SIG-M5 (cell line): Measurements from ENCODE around the gene CCDC110.
"Not testable (repeated sequence)": the region's sequence is repeated elsewhere in the genome, so short reads cannot be mapped to it uniquely, and the experiment has no call there.

ENCODE experiments used
- DNase-seq: peaks from one replicate; lab custom pipeline; 2025; lab: John Stamatoyannopoulos, UW

The CCDC110 gene

DNA sequence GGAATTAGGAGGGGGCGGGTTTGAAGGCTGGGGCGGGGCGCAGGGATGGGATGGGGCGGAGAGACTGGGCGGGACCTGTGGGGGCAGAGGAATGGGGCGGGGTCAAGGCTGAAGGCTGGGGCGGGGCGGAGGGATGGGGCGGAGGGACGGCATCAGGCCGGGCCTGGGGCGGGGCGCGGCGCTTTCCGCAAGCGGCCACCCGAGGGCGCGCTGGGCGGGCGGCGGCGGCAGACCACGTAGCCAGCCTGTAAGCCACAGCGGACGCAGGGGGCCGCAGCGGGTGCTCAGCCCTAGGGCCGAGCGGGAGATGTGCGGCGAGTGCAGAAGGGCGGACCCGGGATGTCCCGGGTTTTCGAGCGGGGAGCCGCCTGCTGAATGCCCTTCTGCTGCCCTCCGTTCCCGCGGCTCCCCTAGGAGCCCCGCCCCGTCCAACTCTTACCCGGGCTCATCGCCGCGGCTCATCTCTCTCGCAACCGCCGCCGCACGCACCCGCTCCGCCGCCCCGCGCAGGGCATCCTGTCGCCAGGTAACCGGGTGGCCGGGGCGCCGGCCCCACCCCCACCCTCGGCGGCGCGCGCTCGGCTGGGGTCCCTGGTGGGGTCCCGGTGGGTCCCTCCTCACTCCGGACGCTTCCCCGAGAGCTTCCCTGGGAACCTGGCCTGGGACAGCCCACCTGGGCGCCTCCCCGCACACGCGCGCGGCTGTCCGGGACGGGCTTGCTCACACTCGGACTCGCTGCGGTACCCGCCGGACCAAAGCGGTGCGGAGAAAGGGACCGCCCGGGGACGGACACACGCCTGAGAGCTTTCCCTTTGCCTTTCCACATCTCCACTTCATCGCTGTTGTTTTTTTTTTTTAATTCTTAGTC lies at the start of gene CCDC110:
TSS of gene CCDC110 (minus strand) at position 499 of the 868 bp plus-strand sequence. CDS start at position 449, 50 bp downstream.
- DNase-seq = no peak

- no peak for DNase-seq
These were observed 48.6 kb upstream of the CCDC110 start for GRCh38 chr4:185520119-185520518.

DNA sequence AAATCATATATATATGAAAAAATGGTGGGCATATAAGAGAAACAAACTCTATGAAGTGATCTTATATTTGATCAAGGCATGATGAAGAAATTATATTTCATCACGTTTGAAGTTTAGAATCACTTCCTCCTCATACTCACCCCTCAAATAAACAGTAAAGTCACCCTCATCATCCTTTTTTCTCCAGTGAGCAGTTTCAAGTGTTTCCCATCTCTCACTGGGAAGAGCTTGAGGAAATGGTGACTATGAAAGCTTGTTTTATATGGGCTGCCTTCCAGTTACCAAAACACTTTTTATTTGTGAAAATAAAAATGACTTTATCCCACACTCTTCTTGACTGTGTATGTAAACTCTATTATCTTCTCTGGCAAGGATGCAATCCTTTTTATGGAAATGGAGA lies 47.0 kb upstream of the CCDC110 start:
- DNase-seq = no peak

GRCh38 chr4:185518069-185518468 lies 46.5 kb upstream of the CCDC110 start:
- no peak for DNase-seq

DNA sequence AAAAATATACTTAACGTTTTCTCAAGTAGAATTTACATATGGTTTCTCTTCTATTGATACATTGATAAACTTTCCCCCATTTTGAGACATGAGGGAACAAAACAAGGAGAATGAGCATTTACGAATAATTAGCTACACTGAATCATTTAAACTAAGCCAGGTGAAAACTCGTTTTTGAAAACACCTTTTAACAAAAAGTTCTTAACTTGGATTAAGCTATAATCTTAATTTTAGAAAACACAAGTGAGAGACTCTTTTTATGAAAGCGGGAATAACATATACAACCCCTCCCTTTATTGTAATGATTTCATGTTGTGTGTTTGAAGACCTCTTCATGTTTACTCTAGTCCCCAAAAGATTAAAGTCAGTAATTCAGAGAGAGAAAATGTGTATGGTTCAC lies 43.7 kb upstream of the CCDC110 start:
- no peak for DNase-seq

GRCh38 chr4:185514182-185514697 lies 42.7 kb upstream of the CCDC110 start:
- no peak for DNase-seq

- no peak for DNase-seq
These were observed 42.1 kb upstream of the CCDC110 start for GRCh38 chr4:185513489-185514181.

- no peak for DNase-seq
These were observed 41.0 kb upstream of the CCDC110 start for GRCh38 chr4:185512516-185512915.

DNA sequence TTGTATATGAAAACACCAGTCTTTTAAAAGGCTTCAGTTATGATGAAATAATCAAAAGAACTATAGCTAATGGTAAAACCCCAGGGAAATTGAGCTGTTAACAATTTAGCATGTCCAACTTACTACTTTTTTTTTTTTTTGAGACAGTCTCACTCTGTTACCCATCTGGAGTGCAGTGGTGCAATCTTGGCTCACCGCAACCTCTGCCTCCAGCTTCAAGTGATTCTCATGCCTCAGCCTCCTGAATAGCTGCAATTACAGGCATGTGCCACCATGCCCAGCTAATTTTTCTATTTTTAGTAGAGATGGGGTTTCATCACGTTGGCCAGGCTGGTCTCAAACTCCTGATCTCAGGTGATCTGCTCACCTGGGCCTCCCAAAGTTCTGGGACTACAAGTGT lies 39.7 kb upstream of the CCDC110 start:
- DNase-seq = not testable (repeated sequence)

- no peak for DNase-seq
These were observed 39.3 kb upstream of the CCDC110 start for GRCh38 chr4:185510806-185511205.

GRCh38 chr4:185508181-185508580 lies 36.6 kb upstream of the CCDC110 start:
- no peak for DNase-seq

DNA sequence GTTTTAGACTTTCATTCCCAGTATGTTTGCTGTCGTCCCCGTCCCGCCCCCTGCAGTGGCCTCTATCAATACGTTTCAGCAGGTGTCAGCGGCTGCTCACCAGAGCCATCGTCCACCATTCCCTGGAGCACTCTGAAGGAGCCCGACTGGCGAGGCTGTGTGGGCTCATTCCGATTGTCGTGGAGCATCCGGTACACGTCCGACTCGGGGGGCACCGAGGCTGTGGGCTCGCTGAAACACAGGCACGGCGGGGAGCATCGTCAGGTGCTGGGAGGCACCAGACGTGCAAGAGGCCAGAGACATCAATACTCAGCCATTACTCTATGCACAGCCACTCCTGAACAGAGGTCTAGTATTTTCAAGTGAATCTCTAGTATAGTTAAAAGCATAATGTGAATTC lies 34.9 kb upstream of the CCDC110 start:
- no peak for DNase-seq

- DNase-seq = no peak
These were observed 32.8 kb upstream of the CCDC110 start for GRCh38 chr4:185504098-185505047.

DNA sequence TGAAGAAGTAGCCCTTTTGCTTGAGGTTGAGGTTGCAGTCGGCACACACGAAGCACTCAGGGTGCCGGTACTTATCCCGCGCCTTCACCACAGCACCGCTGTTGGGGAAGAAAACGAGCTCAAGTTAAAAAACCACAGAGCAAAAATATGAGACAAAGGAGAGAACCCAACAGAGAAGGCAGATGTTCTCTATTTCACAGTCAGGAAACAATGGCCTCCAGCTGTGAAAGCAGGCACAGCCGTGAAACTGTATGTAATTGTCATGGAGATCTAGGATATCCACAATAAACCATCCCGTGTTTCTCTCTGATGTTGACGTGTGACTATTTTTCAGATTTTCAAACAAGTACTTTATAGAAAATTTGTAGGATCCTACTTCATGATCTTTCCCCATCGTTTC lies 30.9 kb upstream of the CCDC110 start:
- DNase-seq = no peak

GRCh38 chr4:185500576-185500975 lies 29.0 kb upstream of the CCDC110 start:
- no peak for DNase-seq

GRCh38 chr4:185500035-185500434 lies 28.5 kb upstream of the CCDC110 start:
- no peak for DNase-seq

GRCh38 chr4:185488650-185489049 lies 17.1 kb upstream of the CCDC110 start:
- DNase-seq = no peak

DNA sequence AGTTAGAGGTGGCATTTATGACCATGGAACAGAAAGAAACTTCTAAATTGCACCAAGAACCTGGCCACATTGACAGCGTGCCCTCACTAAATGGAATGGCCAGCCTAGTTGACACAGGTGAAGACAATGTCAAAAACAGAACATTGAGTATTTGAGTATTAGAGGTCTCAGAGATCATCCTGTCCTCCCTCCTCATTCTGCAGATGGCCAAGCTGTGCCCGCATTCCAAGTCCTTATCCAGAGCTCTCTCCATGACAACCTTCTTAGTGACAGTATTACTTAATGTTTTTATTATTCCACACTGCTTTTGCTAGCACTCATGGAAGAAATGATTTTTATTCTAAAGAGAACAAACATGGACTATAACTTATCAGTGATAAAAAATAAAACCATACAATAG lies 9.9 kb upstream of the CCDC110 start:
- DNase-seq = no peak

- no peak for DNase-seq
These were observed 8.6 kb upstream of the CCDC110 start for GRCh38 chr4:185480016-185480732.

DNA sequence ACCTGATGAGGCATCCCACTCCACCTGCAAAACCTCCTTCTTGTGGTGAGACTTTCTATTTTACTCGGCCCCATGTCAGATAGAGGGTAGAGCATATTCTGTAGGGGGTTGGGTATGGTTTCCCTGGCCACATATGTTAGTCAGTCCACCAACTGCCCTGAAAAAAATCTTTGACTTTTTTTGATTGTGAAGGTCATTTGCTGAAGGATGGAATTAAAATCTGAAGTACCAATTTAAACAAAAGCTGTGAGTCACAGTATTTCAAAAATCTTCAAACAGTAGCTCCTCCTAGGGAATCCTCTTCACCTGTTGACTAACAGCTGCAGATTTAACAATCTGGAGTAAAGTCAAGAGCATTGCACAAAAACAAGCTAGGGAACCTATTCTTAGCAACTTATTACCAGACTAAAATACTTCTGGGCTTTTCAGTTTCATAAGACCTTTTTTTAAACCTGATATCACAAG lies 8.0 kb upstream of the CCDC110 start:
- no peak for DNase-seq

DNA sequence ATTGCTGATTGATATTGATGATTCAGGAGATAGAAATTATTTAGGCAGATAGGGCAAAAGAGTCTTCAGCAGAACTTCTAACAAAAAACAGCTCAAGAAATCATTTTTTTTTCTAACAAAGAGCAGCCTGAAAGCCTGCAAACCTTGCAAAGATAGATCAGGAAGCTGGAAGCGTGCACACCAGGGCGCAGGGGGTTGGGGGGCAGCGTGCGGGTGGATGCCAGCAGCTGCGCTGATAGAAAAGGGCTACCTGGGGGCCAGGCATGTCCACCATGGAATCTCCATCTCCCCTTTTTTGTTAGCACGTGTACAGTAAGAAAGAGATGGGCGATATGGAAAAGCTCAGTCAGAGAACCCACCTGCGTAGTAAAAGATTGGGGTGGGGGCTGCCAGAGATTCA lies 1.7 kb upstream of the CCDC110 start:
- DNase-seq = no peak
